ENCODE measurements around the gene PTTG2.
"Not testable (repeated sequence)": the region's sequence is repeated elsewhere in the genome, so short reads cannot be mapped to it uniquely, and the experiment has no call there.

DNA sequence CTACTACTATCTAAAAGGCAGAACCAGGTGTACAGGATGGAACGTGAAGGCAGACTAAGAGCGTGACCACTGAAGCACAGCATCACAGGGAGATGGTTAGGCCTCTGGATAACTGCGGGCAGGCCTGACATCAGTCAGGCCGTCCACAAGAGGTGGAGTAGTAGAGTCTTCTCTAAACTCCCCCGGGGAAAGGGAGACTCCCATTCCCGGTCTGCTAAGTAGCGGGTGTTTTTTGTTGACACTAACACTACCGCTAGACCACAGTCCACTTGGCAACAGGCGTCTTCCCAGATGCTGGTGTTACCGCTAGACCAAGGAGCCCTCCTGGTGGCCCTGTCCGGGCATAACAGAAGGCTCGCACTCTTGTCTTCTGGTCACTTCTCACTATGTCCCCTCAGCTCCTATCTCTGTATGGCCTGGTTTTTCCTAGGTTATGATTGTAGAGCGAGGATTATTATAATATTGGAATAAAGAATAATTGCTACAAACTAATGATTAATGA lies 15.2 kb downstream of the PTTG2 start:
- TF ChIP-seq, protein P1, sequence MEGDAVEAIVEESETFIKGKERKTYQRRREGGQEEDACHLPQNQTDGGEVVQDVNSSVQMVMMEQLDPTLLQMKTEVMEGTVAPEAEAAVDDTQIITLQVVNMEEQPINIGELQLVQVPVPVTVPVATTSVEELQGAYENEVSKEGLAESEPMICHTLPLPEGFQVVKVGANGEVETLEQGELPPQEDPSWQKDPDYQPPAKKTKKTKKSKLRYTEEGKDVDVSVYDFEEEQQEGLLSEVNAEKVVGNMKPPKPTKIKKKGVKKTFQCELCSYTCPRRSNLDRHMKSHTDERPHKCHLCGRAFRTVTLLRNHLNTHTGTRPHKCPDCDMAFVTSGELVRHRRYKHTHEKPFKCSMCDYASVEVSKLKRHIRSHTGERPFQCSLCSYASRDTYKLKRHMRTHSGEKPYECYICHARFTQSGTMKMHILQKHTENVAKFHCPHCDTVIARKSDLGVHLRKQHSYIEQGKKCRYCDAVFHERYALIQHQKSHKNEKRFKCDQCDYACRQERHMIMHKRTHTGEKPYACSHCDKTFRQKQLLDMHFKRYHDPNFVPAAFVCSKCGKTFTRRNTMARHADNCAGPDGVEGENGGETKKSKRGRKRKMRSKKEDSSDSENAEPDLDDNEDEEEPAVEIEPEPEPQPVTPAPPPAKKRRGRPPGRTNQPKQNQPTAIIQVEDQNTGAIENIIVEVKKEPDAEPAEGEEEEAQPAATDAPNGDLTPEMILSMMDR (IDR thresholded peaks at IDR 0.05): not testable (repeated sequence)
- TF ChIP-seq POLR2A (IDR thresholded peaks at IDR 0.05): not testable (repeated sequence)

All from thyroid gland (tissue), 4 donors.